SH-SY5Y (cell line): Measurements from ENCODE around the gene B4GALT5.

ENCODE experiments used
- GATA2 ChIP-seq: IDR thresholded peaks from 2 replicates; pipeline ENCODE4 v1.6.1; 2011; ENCODE audit warnings: mild to moderate bottlenecking, low read depth, low read length
- GATA3 ChIP-seq: IDR thresholded peaks from 2 replicates; pipeline ENCODE4 v1.6.1; 2011; ENCODE audit warnings: low read depth, mild to moderate bottlenecking, low read length, moderate library complexity

DNA sequence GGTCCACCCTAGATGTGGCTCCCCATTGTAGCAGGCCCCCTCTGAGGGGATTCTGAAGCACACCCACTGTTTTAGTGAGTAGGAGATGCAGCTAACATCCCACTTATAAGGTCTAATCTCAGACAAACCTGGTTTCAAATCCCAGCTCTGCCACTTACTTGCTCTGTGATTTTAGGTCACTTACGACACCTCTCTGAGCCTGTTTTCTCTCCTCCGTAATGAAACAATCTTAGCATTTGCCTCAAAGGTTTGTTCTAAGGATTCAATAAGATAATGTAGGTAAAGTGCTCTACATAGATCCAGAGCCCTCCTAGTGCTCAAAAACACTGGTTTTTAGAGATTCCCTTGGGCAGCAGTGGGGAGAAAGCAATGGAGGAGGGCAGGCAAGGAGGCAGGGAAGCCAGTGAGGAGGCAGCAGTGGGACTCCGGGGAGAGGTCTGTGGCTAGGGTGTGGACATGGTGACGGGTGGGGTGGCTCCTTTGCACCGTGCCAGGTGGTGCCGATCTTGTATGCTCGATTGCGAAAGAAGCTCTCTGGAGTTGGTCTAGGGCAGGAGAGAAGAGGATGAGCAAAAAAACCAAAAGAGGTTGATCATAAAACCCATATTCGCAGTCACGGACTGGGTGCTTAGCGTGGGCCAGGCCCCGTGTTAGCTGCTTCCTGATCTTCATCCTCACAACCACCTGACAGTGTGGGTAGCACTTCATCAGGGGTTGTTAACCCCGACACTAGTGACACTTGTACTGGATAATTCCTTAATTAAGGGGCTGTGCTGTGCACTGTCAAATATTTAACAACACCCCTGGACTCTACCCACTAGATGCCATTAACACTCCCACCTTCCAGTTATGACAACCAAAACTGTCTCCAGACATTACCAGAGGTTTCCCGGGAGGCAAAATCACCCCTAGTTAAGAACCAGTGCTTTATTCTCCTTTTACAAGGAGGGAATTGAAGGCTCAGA lies 129.0 kb downstream of the B4GALT5 start:
- TF ChIP-seq GATA3 (no peak), GATA2 (no peak)
